Adrenal gland (tissue), 5 donors: ENCODE results near the gene TFPT.

Experiments
- POLR2A ChIP-seq, 2 donors: fragments of 450-650 bp; IDR thresholded peaks; one replicate each; pipeline ENCODE4 v1.6.1; 2017; ENCODE audit warnings: antibody characterized with exemption in 2 of 2, mild to moderate bottlenecking in 2 of 2, moderate library complexity in 1 of 2
- TF ChIP-seq, protein P1 (sequence below), 6 experiments: fragments of 450-650 bp in 4 of 6; fragments of 200-600 bp in 2 of 6; sonication (generic) in 1 of 6; IDR thresholded peaks; 1 replicate in 5 of 6; 2 replicates in 1 of 6; pipeline versions ENCODE4 v1.5.1 to v1.8.0; 2016 to 2021; ENCODE audit warnings: antibody characterized with exemption in 6 of 6, mild to moderate bottlenecking in 2 of 6, moderate library complexity in 1 of 6
- donor health status: DM: no; HTN: no; CAD: no.

DNA sequence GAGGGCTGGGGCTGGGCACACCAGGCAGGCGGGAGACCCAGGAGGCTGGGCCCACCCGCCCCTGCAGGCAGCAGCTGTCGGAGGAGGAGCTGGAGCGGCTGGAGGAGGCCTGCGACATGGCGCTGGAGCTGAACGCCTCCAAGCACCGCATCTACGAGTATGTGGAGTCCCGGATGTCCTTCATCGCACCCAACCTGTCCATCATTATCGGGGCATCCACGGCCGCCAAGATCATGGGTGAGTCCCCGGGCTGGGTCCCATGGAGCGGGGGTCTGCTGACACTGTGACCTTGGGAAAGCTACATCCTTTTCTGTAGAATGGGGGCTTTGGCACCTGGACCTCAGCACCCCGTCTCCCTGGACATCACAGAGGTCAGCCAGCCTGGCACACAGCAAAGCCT is 8.2 kb upstream of the TFPT start:
- TF ChIP-seq, protein P1, sequence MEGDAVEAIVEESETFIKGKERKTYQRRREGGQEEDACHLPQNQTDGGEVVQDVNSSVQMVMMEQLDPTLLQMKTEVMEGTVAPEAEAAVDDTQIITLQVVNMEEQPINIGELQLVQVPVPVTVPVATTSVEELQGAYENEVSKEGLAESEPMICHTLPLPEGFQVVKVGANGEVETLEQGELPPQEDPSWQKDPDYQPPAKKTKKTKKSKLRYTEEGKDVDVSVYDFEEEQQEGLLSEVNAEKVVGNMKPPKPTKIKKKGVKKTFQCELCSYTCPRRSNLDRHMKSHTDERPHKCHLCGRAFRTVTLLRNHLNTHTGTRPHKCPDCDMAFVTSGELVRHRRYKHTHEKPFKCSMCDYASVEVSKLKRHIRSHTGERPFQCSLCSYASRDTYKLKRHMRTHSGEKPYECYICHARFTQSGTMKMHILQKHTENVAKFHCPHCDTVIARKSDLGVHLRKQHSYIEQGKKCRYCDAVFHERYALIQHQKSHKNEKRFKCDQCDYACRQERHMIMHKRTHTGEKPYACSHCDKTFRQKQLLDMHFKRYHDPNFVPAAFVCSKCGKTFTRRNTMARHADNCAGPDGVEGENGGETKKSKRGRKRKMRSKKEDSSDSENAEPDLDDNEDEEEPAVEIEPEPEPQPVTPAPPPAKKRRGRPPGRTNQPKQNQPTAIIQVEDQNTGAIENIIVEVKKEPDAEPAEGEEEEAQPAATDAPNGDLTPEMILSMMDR (IDR thresholded peaks at IDR 0.05): no peak
- TF ChIP-seq POLR2A (IDR thresholded peaks at IDR 0.05): no peak
